ENCODE data around the gene FBRSL1. TPM values are rescaled to one million over a fixed set of nuclear protein-coding genes. Genes with fewer than 3 reads are reported as not detected.

Gene FBRSL1
- total RNA-seq, 1 donor from 2014 or later, result 66.0 TPM

GRCh38 chr12:132508491-132508740 is 18.5 kb downstream of the FBRSL1 start:
- Histone ChIP-seq H3K4me3 (no peak overlapping the region), H3K27ac (replicated peaks) (no peak overlapping the region), H3K27me3 (ENCODE audit: low read depth) (no peaks in the 10 kb centered on the region), H3K4me1 (peaks cover 62% of the 10 kb centered on the region), H3K36me3 (peaks cover 21% of the 10 kb centered on the region), H3K9me3 (replicated peaks) (no peaks in the 10 kb centered on the region)
- TF ChIP-seq CTCF (IDR thresholded peaks at IDR 0.05; ENCODE audit: borderline replicate concordance), result no peak
- intact Hi-C loops (cut with micrococcal nuclease), result no loop called here
- no peak for DNase-seq

- no peak for TF ChIP-seq CTCF (IDR thresholded peaks at IDR 0.05; ENCODE audit: borderline replicate concordance)
- H3K4me1 ChIP-seq, result peaks cover 61% of the 10 kb centered on the region
Observed at GRCh38 chr12:132508860-132509732, 19.1 kb downstream of the FBRSL1 start.

GRCh38 chr12:132510111-132510724 is 20.3 kb downstream of the FBRSL1 start:
- no peak for DNase-seq
- peak overlapping the region; percentile 33 for H3K27ac ChIP-seq (replicated peaks)
- H3K27me3 ChIP-seq (ENCODE audit: low read depth), result no peaks in the 10 kb centered on the region
- peaks cover 5% of the 10 kb centered on the region for H3K9me3 ChIP-seq (replicated peaks)
- TF ChIP-seq CTCF (IDR thresholded peaks at IDR 0.05; ENCODE audit: borderline replicate concordance), result no peak
- H3K36me3 ChIP-seq, result peaks cover 27% of the 10 kb centered on the region
- intact Hi-C loops (cut with micrococcal nuclease), result no loop called here
- H3K4me3 ChIP-seq, result no peak overlapping the region
- H3K4me1 ChIP-seq, result peaks cover 60% of the 10 kb centered on the region

More at GRCh38 chr12:132508860-132509732, 19.1 kb downstream of the FBRSL1 start:
- H3K9me3 ChIP-seq (replicated peaks), result no peaks in the 10 kb centered on the region
- H3K36me3 ChIP-seq, result peaks cover 21% of the 10 kb centered on the region
- no peak for DNase-seq
- no peaks in the 10 kb centered on the region for H3K27me3 ChIP-seq (ENCODE audit: low read depth)
- no peak overlapping the region for H3K4me3 ChIP-seq
- intact Hi-C loops (cut with micrococcal nuclease), result no loop called here
- no peak overlapping the region for H3K27ac ChIP-seq (replicated peaks)

- peak overlapping the region; percentile 33 for H3K27ac ChIP-seq (replicated peaks)
Observed at GRCh38 chr12:132510746-132511477, 21.0 kb downstream of the FBRSL1 start.

More at GRCh38 chr12:132510746-132511477, 21.0 kb downstream of the FBRSL1 start:
- Histone ChIP-seq H3K4me3 (no peak overlapping the region), H3K36me3 (peaks cover 31% of the 10 kb centered on the region), H3K27me3 (ENCODE audit: low read depth) (no peaks in the 10 kb centered on the region), H3K9me3 (replicated peaks) (peaks cover 12% of the 10 kb centered on the region), H3K4me1 (peaks cover 53% of the 10 kb centered on the region)
- intact Hi-C loops (cut with micrococcal nuclease), result no loop called here
- DNase-seq, result no peak
- TF ChIP-seq CTCF (IDR thresholded peaks at IDR 0.05; ENCODE audit: borderline replicate concordance), result no peak

Data from left ventricle myocardium inferior (tissue), 1 donor.